ENCODE results near the gene SPRED1. TPM values are rescaled to one million over a fixed set of nuclear protein-coding genes. Genes with fewer than 3 reads are reported as not detected.

The SPRED1 gene
- total and polyA plus RNA-seq, 9 of the 15 experiments (the other 6 are each of a cell fraction or from before 2014, with no cell fraction given), result 2.8 to 17.4 (median 7.9) TPM

GRCh38 chr15:38335116-38335515, 82.5 kb downstream of the SPRED1 start:
- Histone ChIP-seq H3K36me3 (ENCODE audit: control insufficient read depth, insufficient read depth, low read length) (peaks cover 12% of the 10 kb centered on the region; the same call in 2 of the 3 replicates), H3K4me2 (ENCODE audit: insufficient read depth, low read length) (no peak overlapping the region), H3K4me3 (no peak overlapping the region), H3K4me1 (replicated peaks in 1 of 2; ENCODE audit: control insufficient read depth in 2 of 2, insufficient read depth in 2 of 2, low read length in 2 of 2) (no peaks in the 10 kb centered on the region), H3K27ac (ENCODE audit: extremely low read depth, low read depth, low read length) (no peak overlapping the region), H3K9me1 (ENCODE audit: control insufficient read depth, insufficient read depth, low read length) (no peaks in the 10 kb centered on the region), H2AFZ (ENCODE audit: low read depth, low read length) (no peak overlapping the region), H3K27me3 (ENCODE audit: control insufficient read depth in 2 of 2, insufficient read depth in 2 of 2, low read length in 2 of 2) (no peaks in the 10 kb centered on the region), H4K20me1 (replicated peaks; ENCODE audit: control insufficient read depth, insufficient read depth, low read length) (no peaks in the 10 kb centered on the region), H3K9ac (ENCODE audit: insufficient read depth in 1 of 2, low read depth in 2 of 2, low read length in 2 of 2) (no peak overlapping the region), H3K79me2 (ENCODE audit: control insufficient read depth, insufficient read depth, low read length) (no peaks in the 10 kb centered on the region), H3K9me3 (replicated peaks; ENCODE audit: control insufficient read depth, insufficient read depth, low read depth, low read length) (no peaks in the 10 kb centered on the region)
- TF ChIP-seq FIP1L1 (IDR thresholded peaks at IDR 0.05; ENCODE audit: low read depth, low read length, poor library complexity, severe bottlenecking), result no peak
- TF ChIP-seq ZNF436 (CRISPR knock-in tag; IDR thresholded peaks at IDR 0.05), result no peak
- TF ChIP-seq SMAD2 (IDR thresholded peaks at IDR 0.05; ENCODE audit: low read depth, low read length), result no peak
- no peak for TF ChIP-seq RBM25 (IDR thresholded peaks at IDR 0.05; ENCODE audit: low read depth, low read length, severe bottlenecking)
- no peak for TF ChIP-seq ZNF316 (IDR thresholded peaks at IDR 0.05)
- no peak for TF ChIP-seq HDAC8 (tag; IDR thresholded peaks at IDR 0.05)
- TF ChIP-seq ZNF175 (CRISPR knock-in tag; IDR thresholded peaks at IDR 0.05; ENCODE audit: low read depth), result no peak
- no peak for TF ChIP-seq MXD1 (CRISPR knock-in tag; IDR thresholded peaks at IDR 0.05; ENCODE audit: borderline replicate concordance, poor library complexity, severe bottlenecking)
- no peak for TF ChIP-seq ZNF133 (CRISPR knock-in tag; IDR thresholded peaks at IDR 0.05)
- intact Hi-C loops (cut with micrococcal nuclease) (no loop called here), in situ Hi-C loops (cut with MboI) (no loop called here)
- ATAC-seq (no peak), DNase-seq (ENCODE audit: extremely low read depth in 1 of 4, low spot score in 3 of 4) (no peak), FAIRE-seq (no peak)
- BruUV-seq (replicated peaks), result no TSS peak
- POLR2A ChIA-PET, result interaction anchor here (0.8 kb wide), 1 partner anchor 13 kb away, joined by 3 read pairs; no protein-coding TSS in a partner anchor
- CTCF ChIA-PET (ENCODE audit: low intra/inter-chr PET ratio), result no interaction called here
- WGBS (ENCODE audit: insufficient coverage, low coverage, missing lambda C conversion rate), result 0% methylated on average over 1 of the region's 1 CpG
